ENCODE data around the gene FAM83G. TPM values are rescaled to one million over a fixed set of nuclear protein-coding genes. Genes with fewer than 3 reads are reported as not detected.

Gene FAM83G
- total and polyA plus RNA-seq, 4 donors = 2.2 to 11.9 (median 7.5) TPM

DNA sequence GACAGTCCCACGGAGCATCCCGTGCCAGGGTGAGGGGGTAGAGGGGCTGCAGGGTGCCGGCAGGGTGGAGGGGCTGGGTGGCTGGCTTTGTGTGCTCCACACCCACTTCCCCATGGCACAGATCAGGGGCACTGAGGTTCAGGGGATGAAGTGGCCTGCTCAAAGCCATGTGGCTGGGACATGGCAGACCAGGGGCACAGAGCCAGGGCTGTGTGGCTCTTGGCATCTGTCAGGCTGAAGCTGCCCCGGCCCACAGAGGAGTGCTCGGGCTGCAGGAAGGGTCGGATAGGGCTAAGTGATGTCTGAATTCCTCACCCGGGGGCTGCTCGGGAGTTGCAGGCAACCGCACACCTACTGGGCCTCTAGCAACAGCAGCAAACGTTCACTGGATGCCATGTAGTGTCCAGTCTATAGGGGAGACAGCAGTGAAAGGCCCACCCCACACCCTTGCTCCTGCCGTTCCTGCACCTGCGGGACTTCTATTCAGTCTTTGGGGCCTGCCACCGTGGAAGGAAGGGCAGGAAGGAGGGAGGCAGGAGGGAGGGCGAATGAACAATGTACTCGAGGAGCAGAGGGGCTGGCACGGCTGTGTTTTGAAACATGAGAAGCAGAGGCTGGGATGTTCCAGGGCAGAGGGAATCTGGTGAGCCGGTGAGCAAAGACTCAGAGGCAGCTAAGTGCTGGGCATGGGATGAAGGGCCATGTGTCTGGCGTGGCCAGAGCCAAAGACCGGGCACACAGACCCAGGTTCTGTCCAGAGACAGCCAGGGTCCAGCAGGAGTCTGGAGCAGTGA, 37.5 kb downstream of the FAM83G start:
- H3K4me3 ChIP-seq = no peak overlapping the region
- DNase-seq = peak; percentile 45 to 75 (median 66)
- H3K27ac ChIP-seq (ENCODE audit: low read depth in 1 of 2, low read length in 1 of 2) = no peak overlapping the region
- TF ChIP-seq, protein P1, sequence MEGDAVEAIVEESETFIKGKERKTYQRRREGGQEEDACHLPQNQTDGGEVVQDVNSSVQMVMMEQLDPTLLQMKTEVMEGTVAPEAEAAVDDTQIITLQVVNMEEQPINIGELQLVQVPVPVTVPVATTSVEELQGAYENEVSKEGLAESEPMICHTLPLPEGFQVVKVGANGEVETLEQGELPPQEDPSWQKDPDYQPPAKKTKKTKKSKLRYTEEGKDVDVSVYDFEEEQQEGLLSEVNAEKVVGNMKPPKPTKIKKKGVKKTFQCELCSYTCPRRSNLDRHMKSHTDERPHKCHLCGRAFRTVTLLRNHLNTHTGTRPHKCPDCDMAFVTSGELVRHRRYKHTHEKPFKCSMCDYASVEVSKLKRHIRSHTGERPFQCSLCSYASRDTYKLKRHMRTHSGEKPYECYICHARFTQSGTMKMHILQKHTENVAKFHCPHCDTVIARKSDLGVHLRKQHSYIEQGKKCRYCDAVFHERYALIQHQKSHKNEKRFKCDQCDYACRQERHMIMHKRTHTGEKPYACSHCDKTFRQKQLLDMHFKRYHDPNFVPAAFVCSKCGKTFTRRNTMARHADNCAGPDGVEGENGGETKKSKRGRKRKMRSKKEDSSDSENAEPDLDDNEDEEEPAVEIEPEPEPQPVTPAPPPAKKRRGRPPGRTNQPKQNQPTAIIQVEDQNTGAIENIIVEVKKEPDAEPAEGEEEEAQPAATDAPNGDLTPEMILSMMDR (IDR thresholded peaks at IDR 0.05; ENCODE audit: control extremely low read depth, extremely low read depth) = no peak
- H3K27me3 ChIP-seq (ENCODE audit: control insufficient read depth in 3 of 3, insufficient read depth in 3 of 3, low read length in 2 of 3) = no peaks in the 10 kb centered on the region
- no peak for ATAC-seq (ENCODE audit: insufficient read depth, low FRiP score)
- no peak overlapping the region for H3K9ac ChIP-seq (ENCODE audit: insufficient read depth in 1 of 2, low read length in 2 of 2)
- 59 to 61% methylated on average over 19 of the region's 19 CpGs for WGBS, 2 donors
- no peaks in the 10 kb centered on the region for H3K9me3 ChIP-seq (ENCODE audit: control insufficient read depth in 4 of 4, insufficient read depth in 3 of 4, low read length in 3 of 4)
- H3K4me1 ChIP-seq (ENCODE audit: control insufficient read depth in 5 of 5, insufficient read depth in 5 of 5, low read length in 5 of 5) = peaks cover 0 to 33% (median 10%) of the 10 kb centered on the region in 5 donors
- H3K36me3 ChIP-seq (ENCODE audit: control insufficient read depth in 4 of 4, insufficient read depth in 4 of 4, low read length in 4 of 4) = peaks cover 0 to 8% (median 0%) of the 10 kb centered on the region in 4 donors

DNA sequence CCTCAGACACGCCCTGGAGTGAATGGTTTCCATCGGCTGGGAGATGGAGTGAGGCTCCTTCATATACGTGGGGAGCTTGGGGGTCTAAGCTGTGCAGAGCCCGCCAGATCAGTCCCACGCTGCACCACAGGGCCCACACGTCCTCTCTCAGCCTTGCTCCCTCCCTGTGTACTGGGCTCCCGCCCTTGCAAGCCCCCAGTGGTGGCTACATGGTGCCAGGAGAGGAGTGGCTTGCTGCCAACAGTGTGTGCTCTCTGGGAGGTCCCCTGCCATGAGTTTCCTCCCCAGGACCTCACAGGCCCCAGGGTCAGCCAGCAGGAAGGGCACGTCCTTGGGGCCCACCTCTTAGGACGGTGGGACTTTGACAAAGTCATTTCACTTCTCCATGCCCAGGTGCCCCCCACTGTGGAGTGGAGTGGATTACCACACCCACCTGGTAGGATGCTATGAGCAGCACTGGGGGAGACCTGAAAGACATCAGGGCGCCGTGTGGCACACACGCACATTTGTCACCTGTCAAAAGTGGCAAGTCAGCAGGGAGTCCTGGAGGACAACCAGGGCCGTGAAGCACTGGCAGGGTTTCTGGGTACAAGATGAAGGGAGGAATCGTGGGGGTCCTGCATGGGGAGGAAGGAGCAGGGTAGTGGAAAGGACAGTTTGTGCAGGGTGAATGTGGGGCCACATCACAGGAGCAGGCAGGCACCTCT, 38.9 kb downstream of the FAM83G start:
- H3K9ac ChIP-seq (ENCODE audit: insufficient read depth in 1 of 2, low read length in 2 of 2) = no peak overlapping the region
- 76 to 77% methylated on average over 14 of the region's 14 CpGs for WGBS, 2 donors
- H3K36me3 ChIP-seq (ENCODE audit: control insufficient read depth in 4 of 4, insufficient read depth in 4 of 4, low read length in 4 of 4) = no peaks in the 10 kb centered on the region
- TF ChIP-seq, protein P1 (IDR thresholded peaks at IDR 0.05; ENCODE audit: control extremely low read depth, extremely low read depth) = no peak
- no peaks in the 10 kb centered on the region for H3K9me3 ChIP-seq (ENCODE audit: control insufficient read depth in 4 of 4, insufficient read depth in 3 of 4, low read length in 3 of 4)
- DNase-seq = peak in 2 of 3 donors; percentile 29 to 46
- no peak for ATAC-seq (ENCODE audit: insufficient read depth, low FRiP score)
- H3K27ac ChIP-seq (ENCODE audit: low read depth in 1 of 2, low read length in 1 of 2) = no peak overlapping the region
- H3K4me1 ChIP-seq (ENCODE audit: control insufficient read depth in 5 of 5, insufficient read depth in 5 of 5, low read length in 5 of 5) = peaks cover 0 to 46% (median 10%) of the 10 kb centered on the region in 5 donors
- no peak overlapping the region for H3K4me3 ChIP-seq
- H3K27me3 ChIP-seq (ENCODE audit: control insufficient read depth in 3 of 3, insufficient read depth in 3 of 3, low read length in 2 of 3) = no peaks in the 10 kb centered on the region

DNA sequence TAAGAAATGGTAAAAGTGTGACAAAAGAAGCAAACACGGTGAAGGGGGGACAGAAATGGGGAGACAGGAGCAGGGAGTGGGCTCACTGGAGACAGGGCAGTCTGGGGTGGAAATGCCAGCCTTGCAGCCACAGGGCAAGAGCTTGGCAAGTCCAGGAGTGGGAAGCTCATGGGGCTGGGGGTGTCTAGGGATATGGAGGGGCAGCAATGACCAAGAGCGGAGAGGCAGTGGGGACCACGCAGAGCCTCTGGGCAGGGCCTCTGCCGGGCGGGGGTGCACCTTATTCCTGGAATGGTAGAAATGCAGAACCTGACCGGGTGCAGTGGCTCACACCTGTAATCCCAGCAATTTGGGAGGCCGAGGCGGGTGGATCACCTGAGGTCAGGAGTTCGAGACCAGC, 40.0 kb downstream of the FAM83G start:
- 91 to 96% methylated on average over 9 of the region's 9 CpGs for WGBS, 2 donors
- H3K36me3 ChIP-seq (ENCODE audit: control insufficient read depth in 4 of 4, insufficient read depth in 4 of 4, low read length in 4 of 4) = no peaks in the 10 kb centered on the region
- H3K9me3 ChIP-seq (ENCODE audit: control insufficient read depth in 4 of 4, insufficient read depth in 3 of 4, low read length in 3 of 4) = no peaks in the 10 kb centered on the region
- H3K27ac ChIP-seq (ENCODE audit: low read depth in 1 of 2, low read length in 1 of 2) = no peak overlapping the region
- no peaks in the 10 kb centered on the region for H3K27me3 ChIP-seq (ENCODE audit: control insufficient read depth in 3 of 3, insufficient read depth in 3 of 3, low read length in 2 of 3)
- no peak overlapping the region for H3K4me3 ChIP-seq
- DNase-seq (no peak), ATAC-seq (ENCODE audit: insufficient read depth, low FRiP score) (no peak)
- TF ChIP-seq, protein P1 (IDR thresholded peaks at IDR 0.05; ENCODE audit: control extremely low read depth, extremely low read depth) = no peak
- no peak overlapping the region for H3K9ac ChIP-seq (ENCODE audit: insufficient read depth in 1 of 2, low read length in 2 of 2)
- H3K4me1 ChIP-seq (ENCODE audit: control insufficient read depth in 5 of 5, insufficient read depth in 5 of 5, low read length in 5 of 5) = peaks cover 0 to 46% (median 10%) of the 10 kb centered on the region in 5 donors
